C4-2B (cell line): ENCODE measurements around the gene KLK3.

Experiments used
- CTCF ChIP-seq: fragments of 450-650 bp; conservative IDR thresholded peaks from 2 replicates; pipeline ENCODE4 v1.5.1; 2017; ENCODE audit warnings: mild to moderate bottlenecking
- ZFX ChIP-seq: fragments of 450-650 bp; IDR thresholded peaks from 2 replicates; pipeline ENCODE4 v1.6.1; 2017

- no peak for TF ChIP-seq CTCF
- TF ChIP-seq ZFX, result no peak
Observed at GRCh38 chr19:50822661-50823208, 32.0 kb upstream of the KLK3 start.
